MM.1S (cell line): ENCODE measurements around the gene MKLN1.
"Not testable (repeated sequence)": the region's sequence is repeated elsewhere in the genome, so short reads cannot be mapped to it uniquely, and the experiment has no call there.

Source experiments
- DNase-seq: peaks from one replicate; pipeline ENCODE4 v3.0.0-alpha.2; 2015
- H2AFZ ChIP-seq: fragments of 300-600 bp; sonication (generic); 2 replicates; pipeline ENCODE4 v1.6.0; 2016; ENCODE audit warnings: antibody characterized with exemption, low read length
- H3F3A ChIP-seq: fragments of 300-600 bp; sonication (generic); 2 replicates; pipeline ENCODE4 v1.6.1; 2016; ENCODE audit warnings: mild to moderate bottlenecking, antibody characterized with exemption, low read length, moderate library complexity, mixed read lengths; ENCODE audit not compliant: insufficient read depth
- H3K27ac ChIP-seq: fragments of 300-600 bp; sonication (generic); 2 replicates; pipeline ENCODE4 v1.5.1; 2016; ENCODE audit warnings: mild to moderate bottlenecking, low read length
- H3K27me3 ChIP-seq: fragments of 300-600 bp; sonication (generic); replicated peaks from 2 replicates; pipeline ENCODE4 v1.6.0; 2016; ENCODE audit warnings: low read length; ENCODE audit not compliant: insufficient read depth
- H3K36me3 ChIP-seq: fragments of 300-600 bp; sonication (generic); replicated peaks from 2 replicates; pipeline ENCODE4 v1.6.1; 2016; ENCODE audit warnings: mild to moderate bottlenecking, low read length, mixed read lengths; ENCODE audit not compliant: insufficient read depth
- H3K4me1 ChIP-seq: fragments of 300-600 bp; sonication (generic); 2 replicates; pipeline ENCODE4 v1.6.1; 2016; ENCODE audit warnings: low read length, mixed read lengths
- H3K4me2 ChIP-seq: fragments of 300-600 bp; sonication (generic); 2 replicates; pipeline ENCODE4 v1.6.0; 2016; ENCODE audit warnings: low read depth, low read length
- H3K4me3 ChIP-seq: fragments of 300-600 bp; sonication (generic); 2 replicates; pipeline ENCODE4 v1.5.1; 2016; ENCODE audit warnings: low read length, mixed read lengths
- H3K79me2 ChIP-seq: fragments of 300-600 bp; sonication (generic); 2 replicates; pipeline ENCODE4 v1.6.1; 2016; ENCODE audit warnings: mixed run types, low read length, mixed read lengths
- H3K9ac ChIP-seq: fragments of 300-600 bp; sonication (generic); 2 replicates; pipeline ENCODE4 v1.6.1; 2016; ENCODE audit warnings: low read length, mixed read lengths
- H3K9me2 ChIP-seq: fragments of 300-600 bp; sonication (generic); replicated peaks from 2 replicates; pipeline ENCODE4 v1.6.1; 2016; ENCODE audit warnings: mild to moderate bottlenecking, low read length, mixed read lengths; ENCODE audit not compliant: insufficient read depth
- H3K9me3 ChIP-seq: fragments of 300-600 bp; sonication (generic); replicated peaks from 2 replicates; pipeline ENCODE4 v1.6.1; 2016; ENCODE audit warnings: mild to moderate bottlenecking, low read length, mixed read lengths; ENCODE audit not compliant: insufficient read depth
- H4K20me1 ChIP-seq: fragments of 300-600 bp; sonication (generic); 2 replicates; pipeline ENCODE4 v1.6.1; 2016; ENCODE audit warnings: mild to moderate bottlenecking, low read length, moderate library complexity, mixed read lengths; ENCODE audit not compliant: insufficient read depth
- CTCF ChIP-seq: fragments of 300-600 bp; sonication (generic); IDR thresholded peaks from 2 replicates; pipeline ENCODE4 v1.5.1; 2016; ENCODE audit warnings: antibody characterized with exemption, low read length, mixed read lengths
- EZH2 ChIP-seq: fragments of 300-600 bp; sonication (generic); optimal IDR thresholded peaks from 2 replicates; pipeline ENCODE3; 2017; ENCODE audit warnings: low read depth, mild to moderate bottlenecking, antibody characterized with exemption, low read length, mixed read lengths
- EZH2phosphoT487 ChIP-seq: fragments of 300-600 bp; sonication (generic); IDR thresholded peaks from 2 replicates; pipeline ENCODE4 v1.6.1; 2018; ENCODE audit warnings: antibody characterized with exemption, low read length

The MKLN1 gene

GRCh38 chr7:131425992-131426391 lies 98.3 kb downstream of the MKLN1 start:
- H3K9me2 ChIP-seq: no peaks in the 10 kb centered on the region

GRCh38 chr7:131430826-131431225 lies 103.2 kb downstream of the MKLN1 start:
- not testable (repeated sequence) for H3K9me3 ChIP-seq, H2AFZ ChIP-seq, H3F3A ChIP-seq, H3K4me2 ChIP-seq, H3K9me2 ChIP-seq, H3K4me1 ChIP-seq, H3K9ac ChIP-seq, DNase-seq, H3K4me3 ChIP-seq, H3K36me3 ChIP-seq, H3K27me3 ChIP-seq, H4K20me1 ChIP-seq, H3K27ac ChIP-seq, H3K79me2 ChIP-seq

More at GRCh38 chr7:131425992-131426391, 98.3 kb downstream of the MKLN1 start:
- Histone ChIP-seq H3K9me3 (no peaks in the 10 kb centered on the region), H3F3A (no peaks in the 10 kb centered on the region), H3K4me2 (no peak overlapping the region), H3K27me3 (no peaks in the 10 kb centered on the region), H3K4me1 (no peaks in the 10 kb centered on the region), H3K27ac (no peak overlapping the region), H2AFZ (no peak overlapping the region), H3K9ac (no peak overlapping the region), H3K4me3 (no peak overlapping the region), H4K20me1 (0 out of 2 replicates have a peak, but pooled peaks cover 4% of the 10 kb centered on the region), H3K79me2 (no peaks in the 10 kb centered on the region), H3K36me3 (no peaks in the 10 kb centered on the region)
- no peak for TF ChIP-seq EZH2phosphoT487
- TF ChIP-seq CTCF: no peak
- TF ChIP-seq EZH2: no peak
- DNase-seq: no peak

- Histone ChIP-seq H3K9me2 (no peaks in the 10 kb centered on the region), H3K9ac (no peak overlapping the region), H3K4me3 (no peak overlapping the region), H4K20me1 (no peaks in the 10 kb centered on the region), H3F3A (no peaks in the 10 kb centered on the region), H3K27ac (no peak overlapping the region), H3K4me2 (no peak overlapping the region), H3K36me3 (no peaks in the 10 kb centered on the region), H3K4me1 (no peaks in the 10 kb centered on the region), H2AFZ (no peak overlapping the region), H3K27me3 (no peaks in the 10 kb centered on the region), H3K79me2 (no peaks in the 10 kb centered on the region), H3K9me3 (no peaks in the 10 kb centered on the region)
- no peak for TF ChIP-seq EZH2
- TF ChIP-seq EZH2phosphoT487: no peak
- no peak for TF ChIP-seq CTCF
- no peak for DNase-seq
Measured at GRCh38 chr7:131431289-131431688, 103.6 kb downstream of the MKLN1 start.

GRCh38 chr7:131431756-131432155 lies 104.1 kb downstream of the MKLN1 start:
- Histone ChIP-seq H3K36me3 (no peaks in the 10 kb centered on the region), H3K9me3 (no peaks in the 10 kb centered on the region), H3K4me3 (no peak overlapping the region), H3K4me1 (no peaks in the 10 kb centered on the region), H4K20me1 (no peaks in the 10 kb centered on the region), H2AFZ (no peak overlapping the region), H3K79me2 (no peaks in the 10 kb centered on the region), H3K27ac (no peak overlapping the region), H3K9ac (no peak overlapping the region), H3K4me2 (no peak overlapping the region), H3F3A (no peaks in the 10 kb centered on the region), H3K9me2 (no peaks in the 10 kb centered on the region), H3K27me3 (no peaks in the 10 kb centered on the region)
- DNase-seq: no peak
- TF ChIP-seq EZH2 (no peak), CTCF (no peak), EZH2phosphoT487 (no peak)
